K562 (cell line): Measurements from ENCODE around the gene SPNS1. TPM values are rescaled to one million over a fixed set of nuclear protein-coding genes. Genes with fewer than 3 reads are reported as not detected.

Source experiments
- ARID3A ChIP-seq: IDR thresholded peaks from 2 replicates; pipeline ENCODE4 v1.6.1; 2012; ENCODE audit warnings: low read depth, low read length, improper control_type of control experiment, borderline replicate concordance
- CBFB ChIP-seq: sonication (generic); formaldehyde crosslinking; IDR thresholded peaks from 2 replicates; pipeline ENCODE4 v1.4.0; 2020; ENCODE audit warnings: mild to moderate bottlenecking, missing genetic modification reagents
- COPS2 ChIP-seq: fragments of 450-650 bp; conservative IDR thresholded peaks from 2 replicates; pipeline ENCODE4 v1.6.1; 2016; ENCODE audit warnings: mild to moderate bottlenecking, moderate library complexity
- ELK3 ChIP-seq: fragments of 450-650 bp; formaldehyde crosslinking; IDR thresholded peaks from 2 replicates; pipeline ENCODE4 v1.4.0; 2020; ENCODE audit warnings: mild to moderate bottlenecking
- GATA2 ChIP-seq: sonication (generic); formaldehyde crosslinking; IDR thresholded peaks from 2 replicates; pipeline ENCODE4 v1.4.0; 2020; ENCODE audit warnings: mild to moderate bottlenecking, missing genetic modification reagents
- HNRNPLL ChIP-seq: fragments of 200-400 bp; formaldehyde crosslinking; IDR thresholded peaks from 2 replicates; pipeline ENCODE4 v1.6.1; 2017; ENCODE audit warnings: low read length, low read depth, mild to moderate bottlenecking; ENCODE audit not compliant: poor library complexity, severe bottlenecking
- MBD2 ChIP-seq: sonication (generic); IDR thresholded peaks from 2 replicates; pipeline ENCODE4 v1.6.1; 2016; ENCODE audit warnings: low read depth, borderline replicate concordance
- NR1H2 ChIP-seq: sonication (generic); formaldehyde crosslinking; IDR thresholded peaks from 2 replicates; pipeline ENCODE4 v1.4.0; 2020; ENCODE audit warnings: mild to moderate bottlenecking, missing genetic modification reagents
- RB1 ChIP-seq: fragments of 450-650 bp; IDR thresholded peaks from 2 replicates; pipeline ENCODE4 v1.6.1; 2017; ENCODE audit warnings: low read depth, mild to moderate bottlenecking
- RNF2 ChIP-seq: sonication (generic); IDR thresholded peaks from 2 replicates; pipeline ENCODE4 v1.6.1; 2016
- SMARCA4 ChIP-seq: fragments of 450-650 bp; IDR thresholded peaks from 2 replicates; pipeline ENCODE4 v1.6.1; 2016
- SRSF7 ChIP-seq: fragments of 200-400 bp; formaldehyde crosslinking; optimal IDR thresholded peaks from 2 replicates; pipeline ENCODE3; 2017; ENCODE audit warnings: mild to moderate bottlenecking, low read depth, low read length
- TAL1 ChIP-seq: fragments of 450-650 bp; IDR thresholded peaks from 2 replicates; pipeline ENCODE4 v1.6.1; 2016; ENCODE audit warnings: mild to moderate bottlenecking
- U2AF2 ChIP-seq: fragments of 200-400 bp; formaldehyde crosslinking; optimal IDR thresholded peaks from 2 replicates; pipeline ENCODE3; 2017; ENCODE audit warnings: low read depth, mild to moderate bottlenecking, low read length
- ZBTB11 ChIP-seq, 3 experiments: fragments of 200-800 bp in 1 of 3; fragments of 250-450 bp in 1 of 3; fragments of 450-650 bp in 1 of 3; sonication (Bioruptor Pico) in 1 of 3; sonication (Bioruptor generic) in 1 of 3; formaldehyde crosslinking in 1 of 3; IDR thresholded peaks; 2 replicates each; pipeline versions ENCODE4 v1.6.1 to v1.8.0; 2016 to 2022; ENCODE audit warnings: mild to moderate bottlenecking in 2 of 3, missing genetic modification characterization in 2 of 3, missing compliant biosample characterization in 1 of 3, moderate library complexity in 1 of 3
- ZNF449 ChIP-seq: fragments of 250-450 bp; sonication (Bioruptor Pico); IDR thresholded peaks from 2 replicates; pipeline ENCODE4 v1.8.0; 2022; ENCODE audit warnings: moderate library complexity, mild to moderate bottlenecking, inconsistent platforms
- ZNF639 ChIP-seq, 2 experiments: fragments of 200-800 bp in 1 of 2; sonication (Bioruptor generic) in 1 of 2; sonication (generic) in 1 of 2; formaldehyde crosslinking in 1 of 2; IDR thresholded peaks in 1 of 2; conservative IDR thresholded peaks in 1 of 2; 2 replicates each; pipeline versions ENCODE4 v1.5.0 to v1.6.1; 2016 to 2020; ENCODE audit warnings: missing compliant biosample characterization in 1 of 2, missing genetic modification characterization in 1 of 2, missing genetic modification reagents in 1 of 2
- ZNF668 ChIP-seq: fragments of 250-450 bp; sonication (Bioruptor Pico); IDR thresholded peaks from 2 replicates; pipeline ENCODE4 v1.8.0; 2022; ENCODE audit warnings: mild to moderate bottlenecking, inconsistent platforms
- ZNF695 ChIP-seq: fragments of 450-650 bp; formaldehyde crosslinking; IDR thresholded peaks from 2 replicates; pipeline ENCODE4 v1.4.0; 2020; ENCODE audit warnings: mild to moderate bottlenecking, moderate library complexity
- ZNF696 ChIP-seq: fragments of 250-450 bp; sonication (Bioruptor Pico); conservative IDR thresholded peaks from 2 replicates; pipeline ENCODE4 v1.4.0; 2020; ENCODE audit warnings: mild to moderate bottlenecking, moderate library complexity
- polyA plus RNA-seq, 8 experiments: library from polyadenylated mRNA; depleted of rRNA in 4 of 8; stranded (reverse) in 5 of 8; unstranded in 3 of 8; fragments of >200 nt; fragmentation: Nextera tagmentation in 2 of 8; fragmentation: Illumina TruSeq in 1 of 8; extraction: Ambion mirVana in 2 of 8; extraction: Trizol in 1 of 8; gene quantifications; 2 replicates each; pipeline versions ENCODE4 v1.2.1 to v1.2.3, GENCODE V29; 2011 to 2014; ENCODE audit warnings: inconsistent platforms in 1 of 8, missing spikeins in 1 of 8
- total RNA-seq, 7 experiments: library from RNA; depleted of rRNA in 6 of 7; stranded (reverse); fragments of >200 nt in 6 of 7; fragmentation: Illumina TruSeq in 2 of 7; extraction: Trizol in 2 of 7; gene quantifications; 2 replicates each; pipeline versions ENCODE4 v1.2.1 to v1.2.3, GENCODE V29; 2011 to 2021; ENCODE audit warnings: low replicate concordance in 1 of 7

SPNS1 gene
- total and polyA plus RNA-seq, 9 of the 15 experiments (the other 6 are each of a cell fraction or from before 2014, with no cell fraction given): 0.58 to 64.9 (median 13.7) TPM

- no peak for TF ChIP-seq ZNF639 (CRISPR knock-in tag; conservative IDR thresholded peaks at IDR 0.05 in 1 of 2, IDR thresholded peaks at IDR 0.05 in 1 of 2)
- no peak for TF ChIP-seq SRSF7
- no peak for TF ChIP-seq ELK3
- no peak for TF ChIP-seq GATA2
- TF ChIP-seq COPS2: no peak
- no peak for TF ChIP-seq NR1H2 (CRISPR knock-in tag)
- TF ChIP-seq SMARCA4: no peak
- no peak for TF ChIP-seq RB1
- TF ChIP-seq RNF2: 0 out of 2 replicates have a peak, but pooled peaks have one; percentile 24
- TF ChIP-seq U2AF2: no peak
- TF ChIP-seq ZNF449 (CRISPR knock-in tag): no peak
- TF ChIP-seq ZNF695 (CRISPR knock-in tag): no peak
- no peak for TF ChIP-seq CBFB (CRISPR knock-in tag)
- TF ChIP-seq MBD2: no peak
- no peak for TF ChIP-seq HNRNPLL
- TF ChIP-seq ZNF668 (CRISPR knock-in tag): no peak
- TF ChIP-seq ZNF696 (CRISPR knock-in tag): no peak
- no peak for TF ChIP-seq TAL1
- no peak for TF ChIP-seq ARID3A
- TF ChIP-seq ZBTB11 (CRISPR knock-in tag; IDR thresholded peaks at IDR 0.05): no peak; a peak in 1 of 6 replicates
Measured at GRCh38 chr16:28951410-28951943, 23.1 kb upstream of the SPNS1 start (continued).
